ENCODE results near the gene EMC7. TPM values are rescaled to one million over a fixed set of nuclear protein-coding genes. Genes with fewer than 3 reads are reported as not detected.

Gene EMC7
- total RNA-seq, 1 donor from 2014 or later: 31.9 TPM

- Mint-ChIP-seq H3K36me3 (ENCODE audit: low read depth) (peaks cover 17% of the 10 kb centered on the region), H3K9me3 (peaks cover 20% of the 10 kb centered on the region)
- TF ChIP-seq, protein P1, sequence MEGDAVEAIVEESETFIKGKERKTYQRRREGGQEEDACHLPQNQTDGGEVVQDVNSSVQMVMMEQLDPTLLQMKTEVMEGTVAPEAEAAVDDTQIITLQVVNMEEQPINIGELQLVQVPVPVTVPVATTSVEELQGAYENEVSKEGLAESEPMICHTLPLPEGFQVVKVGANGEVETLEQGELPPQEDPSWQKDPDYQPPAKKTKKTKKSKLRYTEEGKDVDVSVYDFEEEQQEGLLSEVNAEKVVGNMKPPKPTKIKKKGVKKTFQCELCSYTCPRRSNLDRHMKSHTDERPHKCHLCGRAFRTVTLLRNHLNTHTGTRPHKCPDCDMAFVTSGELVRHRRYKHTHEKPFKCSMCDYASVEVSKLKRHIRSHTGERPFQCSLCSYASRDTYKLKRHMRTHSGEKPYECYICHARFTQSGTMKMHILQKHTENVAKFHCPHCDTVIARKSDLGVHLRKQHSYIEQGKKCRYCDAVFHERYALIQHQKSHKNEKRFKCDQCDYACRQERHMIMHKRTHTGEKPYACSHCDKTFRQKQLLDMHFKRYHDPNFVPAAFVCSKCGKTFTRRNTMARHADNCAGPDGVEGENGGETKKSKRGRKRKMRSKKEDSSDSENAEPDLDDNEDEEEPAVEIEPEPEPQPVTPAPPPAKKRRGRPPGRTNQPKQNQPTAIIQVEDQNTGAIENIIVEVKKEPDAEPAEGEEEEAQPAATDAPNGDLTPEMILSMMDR (IDR thresholded peaks at IDR 0.05): no peak
Measured at GRCh38 chr15:34049112-34049511, 52.5 kb downstream of the EMC7 start.

DNA sequence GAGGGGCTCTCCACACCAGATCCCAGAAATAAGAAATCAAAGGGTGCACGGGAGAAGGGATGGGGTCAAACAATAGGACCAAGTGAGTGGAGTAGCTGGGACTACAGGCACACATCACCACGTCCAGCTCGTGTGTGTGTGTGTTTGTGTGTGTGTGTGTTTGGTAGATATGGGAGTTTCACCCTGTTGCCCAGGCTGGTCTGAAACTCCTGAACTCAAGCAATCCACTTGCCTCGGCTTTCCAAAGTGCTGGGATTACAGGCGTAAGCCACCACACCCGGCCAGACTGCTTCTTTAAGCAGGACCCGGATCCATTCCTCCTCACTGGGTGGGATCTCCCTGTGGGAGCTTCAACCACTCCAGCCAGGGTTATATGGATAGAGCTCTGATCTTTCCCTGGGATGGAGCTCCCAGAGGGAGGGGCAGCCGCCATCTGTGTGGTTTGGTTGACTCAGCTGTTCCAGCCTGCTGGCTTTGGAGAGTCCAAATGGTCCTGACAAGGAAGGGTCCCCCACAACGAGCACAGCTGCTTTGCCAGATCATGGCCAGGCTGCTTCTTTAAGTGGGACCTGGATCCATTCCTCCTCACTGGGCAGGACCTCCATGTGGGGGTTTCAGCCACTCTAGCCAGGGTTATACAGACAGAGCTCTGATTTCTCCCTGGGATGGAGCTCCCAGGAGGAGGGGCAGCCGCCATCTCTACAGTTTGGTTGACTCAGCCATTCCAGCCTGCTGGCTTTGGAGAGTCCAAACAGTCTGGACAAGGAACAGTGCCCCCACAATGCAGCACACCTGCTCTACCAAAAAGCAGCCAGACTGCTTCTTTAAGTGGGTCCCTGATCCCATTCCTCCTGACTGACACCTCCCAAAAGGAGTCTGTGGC lies 53.5 kb downstream of the EMC7 start:
- H3K36me3 Mint-ChIP-seq (ENCODE audit: low read depth): peaks cover 17% of the 10 kb centered on the region
- no peak for DNase-seq
- no peak for ATAC-seq (ENCODE audit: low read depth)
- no peak overlapping the region for H3K27ac Mint-ChIP-seq
- ChIA-PET CTCF (no interaction called here), POLR2A (no interaction called here)
- H3K9me3 Mint-ChIP-seq: peaks cover 20% of the 10 kb centered on the region
- intact Hi-C loops (cut with micrococcal nuclease): no loop called here
- H3K27me3 Mint-ChIP-seq: peaks cover 9% of the 10 kb centered on the region
- H3K4me1 Mint-ChIP-seq: no peaks in the 10 kb centered on the region
- no peak overlapping the region for H3K4me3 Mint-ChIP-seq
- TF ChIP-seq, protein P1 (IDR thresholded peaks at IDR 0.05): no peak

More at GRCh38 chr15:34049112-34049511, 52.5 kb downstream of the EMC7 start:
- no peaks in the 10 kb centered on the region for H3K4me1 Mint-ChIP-seq
- peaks cover 9% of the 10 kb centered on the region for H3K27me3 Mint-ChIP-seq
- intact Hi-C loops (cut with micrococcal nuclease): no loop called here
- POLR2A ChIA-PET: no interaction called here
- no peak overlapping the region for H3K27ac Mint-ChIP-seq
- no peak overlapping the region for H3K4me3 Mint-ChIP-seq
- ATAC-seq (ENCODE audit: low read depth): no peak
- CTCF ChIA-PET: no interaction called here
- no peak for DNase-seq

DNA sequence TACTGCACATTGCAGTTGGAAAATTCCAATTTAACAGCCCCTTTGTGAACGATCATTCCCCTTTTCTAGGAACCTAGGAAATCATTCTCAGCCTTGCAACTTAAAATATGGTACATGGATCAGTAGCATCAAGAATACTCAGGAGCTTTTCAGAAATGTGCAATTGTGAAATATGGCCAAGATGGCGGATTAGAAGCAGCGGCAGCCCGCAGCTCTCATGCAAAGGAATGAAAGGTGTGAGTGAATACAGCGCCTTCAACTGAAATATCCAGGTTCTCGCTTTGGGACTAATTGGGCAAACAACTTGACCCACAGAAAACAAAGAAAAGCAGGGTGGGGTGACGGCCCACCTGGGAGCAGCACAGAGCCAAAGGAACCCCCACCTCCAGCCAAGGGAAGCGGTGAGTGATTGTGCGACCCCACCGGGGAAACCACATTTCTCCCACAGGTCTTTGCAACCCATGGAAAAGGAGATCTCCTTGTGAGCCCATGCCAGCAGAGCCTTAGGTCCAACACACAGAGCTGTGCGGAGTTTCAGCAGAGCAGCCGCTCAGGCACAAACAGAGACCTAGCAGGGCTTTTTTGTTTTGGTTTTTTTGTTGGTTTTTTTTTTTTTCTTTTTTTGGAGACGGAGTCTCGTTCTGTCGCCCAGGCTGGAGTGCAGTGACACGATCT lies 55.1 kb downstream of the EMC7 start:
- no peak for DNase-seq
- H3K4me3 Mint-ChIP-seq: no peak overlapping the region
- H3K9me3 Mint-ChIP-seq: peaks cover 19% of the 10 kb centered on the region
- ATAC-seq (ENCODE audit: low read depth): no peak
- no peak overlapping the region for H3K27ac Mint-ChIP-seq
- H3K36me3 Mint-ChIP-seq (ENCODE audit: low read depth): peaks cover 17% of the 10 kb centered on the region
- H3K27me3 Mint-ChIP-seq: peaks cover 9% of the 10 kb centered on the region
- no peaks in the 10 kb centered on the region for H3K4me1 Mint-ChIP-seq
- intact Hi-C loops (cut with micrococcal nuclease): no loop called here
- CTCF ChIA-PET: no interaction called here
- POLR2A ChIA-PET: no interaction called here
- TF ChIP-seq, protein P1 (IDR thresholded peaks at IDR 0.05): no peak

DNA sequence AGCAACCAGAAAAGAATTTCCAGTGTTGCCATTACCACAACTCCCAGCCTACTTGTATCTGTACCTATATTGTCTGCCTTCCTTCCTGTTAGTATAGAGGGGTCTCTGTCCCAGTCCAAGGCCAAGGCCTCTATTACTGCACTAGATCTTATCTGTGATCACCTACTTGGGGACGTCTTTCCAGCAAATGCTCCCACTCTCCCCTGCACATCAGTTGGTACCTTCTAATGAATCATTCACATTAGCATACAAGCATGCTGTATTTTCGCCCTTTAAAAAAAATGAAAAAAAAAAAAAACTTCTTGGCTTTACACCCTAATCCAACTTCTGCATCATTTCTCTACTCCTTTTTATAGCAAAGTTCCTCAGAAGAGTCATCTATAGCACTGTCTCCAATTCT lies 57.8 kb downstream of the EMC7 start:
- no peak for ATAC-seq (ENCODE audit: low read depth)
- POLR2A ChIA-PET: no interaction called here
- no peaks in the 10 kb centered on the region for H3K9me3 Mint-ChIP-seq

GRCh38 chr15:34043391-34043790 lies 58.3 kb downstream of the EMC7 start:
- POLR2A ChIA-PET: no interaction called here
- intact Hi-C loops (cut with micrococcal nuclease): no loop called here
- no peaks in the 10 kb centered on the region for H3K9me3 Mint-ChIP-seq
- no peak overlapping the region for H3K27ac Mint-ChIP-seq
- DNase-seq (no peak), ATAC-seq (ENCODE audit: low read depth) (no peak)
- H3K4me3 Mint-ChIP-seq: no peak overlapping the region
- TF ChIP-seq, protein P1 (IDR thresholded peaks at IDR 0.05): no peak
- H3K36me3 Mint-ChIP-seq (ENCODE audit: low read depth): no peaks in the 10 kb centered on the region
- H3K27me3 Mint-ChIP-seq: no peaks in the 10 kb centered on the region
- H3K4me1 Mint-ChIP-seq: peaks cover 12% of the 10 kb centered on the region
- CTCF ChIA-PET: no interaction called here

More for the DNA sequence above, 57.8 kb downstream of the EMC7 start:
- CTCF ChIA-PET: no interaction called here
- H3K27me3 Mint-ChIP-seq: no peaks in the 10 kb centered on the region
- H3K4me1 Mint-ChIP-seq: peaks cover 12% of the 10 kb centered on the region
- H3K4me3 Mint-ChIP-seq: no peak overlapping the region
- DNase-seq: no peak
- TF ChIP-seq, protein P1 (IDR thresholded peaks at IDR 0.05): no peak
- intact Hi-C loops (cut with micrococcal nuclease): no loop called here
- H3K27ac Mint-ChIP-seq: no peak overlapping the region
- H3K36me3 Mint-ChIP-seq (ENCODE audit: low read depth): no peaks in the 10 kb centered on the region
